HG03066 (cell line): ENCODE measurements around the gene CRHR1.

Experiments used
- ATAC-seq: cut with Tn5 transposase; IDR thresholded peaks from one replicate; pipeline ENCODE4 v1.9.1; 2021; ENCODE audit warnings: low read depth; ENCODE audit not compliant: unreplicated experiment

Gene CRHR1

GRCh38 chr17:45841186-45841585 is 57.1 kb downstream of the CRHR1 start:
- ATAC-seq = no peak

- no peak for ATAC-seq
Measured at GRCh38 chr17:45841883-45842525, 57.9 kb downstream of the CRHR1 start.

GRCh38 chr17:45843722-45844121 is 59.6 kb downstream of the CRHR1 start:
- ATAC-seq = no peak

- no peak for ATAC-seq
Measured at GRCh38 chr17:45844695-45845375, 60.7 kb downstream of the CRHR1 start, which contains the start of gene SPPL2C. Gene SPPL2C (plus strand): TSS chr17:45844881. CDS start chr17:45844907, 26 bp downstream.

- no peak for ATAC-seq
Measured at GRCh38 chr17:45845376-45846185, 61.5 kb downstream of the CRHR1 start.

GRCh38 chr17:45846223-45846622 is 62.1 kb downstream of the CRHR1 start:
- ATAC-seq = no peak

- no peak for ATAC-seq
Measured at GRCh38 chr17:45846646-45847045, 62.5 kb downstream of the CRHR1 start.

- no peak for ATAC-seq
Measured at GRCh38 chr17:45847101-45847500, 63.0 kb downstream of the CRHR1 start.

GRCh38 chr17:45847747-45848146 is 63.6 kb downstream of the CRHR1 start:
- no peak for ATAC-seq

- ATAC-seq = no peak
Measured at GRCh38 chr17:45848405-45848804, 64.3 kb downstream of the CRHR1 start.

- no peak for ATAC-seq
Measured at GRCh38 chr17:45848868-45849535, 64.9 kb downstream of the CRHR1 start.

- no peak for ATAC-seq
Measured at GRCh38 chr17:45849536-45849990, 65.4 kb downstream of the CRHR1 start.

GRCh38 chr17:45850011-45850410 is 65.9 kb downstream of the CRHR1 start:
- no peak for ATAC-seq

- no peak for ATAC-seq
Measured at GRCh38 chr17:45850468-45850867, 66.3 kb downstream of the CRHR1 start.

- no peak for ATAC-seq
Measured at GRCh38 chr17:45851022-45851421, 66.9 kb downstream of the CRHR1 start.

- ATAC-seq = no peak
Measured at GRCh38 chr17:45851464-45851863, 67.3 kb downstream of the CRHR1 start.

- no peak for ATAC-seq
Measured at GRCh38 chr17:45851873-45852272, 67.8 kb downstream of the CRHR1 start.

- ATAC-seq = no peak
Measured at GRCh38 chr17:45852535-45853297, 68.6 kb downstream of the CRHR1 start.

GRCh38 chr17:45854209-45854608 is 70.1 kb downstream of the CRHR1 start:
- ATAC-seq = no peak

- no peak for ATAC-seq
Measured at GRCh38 chr17:45855691-45856336, 71.7 kb downstream of the CRHR1 start.
